HG03095 (cell line): ENCODE data around the gene MOG.
"Not testable (repeated sequence)": the region's sequence is repeated elsewhere in the genome, so short reads cannot be mapped to it uniquely, and the experiment has no call there.

Experiments
- ATAC-seq: cut with Tn5 transposase; IDR thresholded peaks from one replicate; pipeline ENCODE4 v1.9.1; 2021; ENCODE audit warnings: moderate library complexity; ENCODE audit not compliant: unreplicated experiment

MOG gene

GRCh38 chr6:29637247-29637646, 19.6 kb upstream of the MOG start:
- no peak for ATAC-seq

GRCh38 chr6:29641430-29642148, 15.3 kb upstream of the MOG start:
- no peak for ATAC-seq

DNA sequence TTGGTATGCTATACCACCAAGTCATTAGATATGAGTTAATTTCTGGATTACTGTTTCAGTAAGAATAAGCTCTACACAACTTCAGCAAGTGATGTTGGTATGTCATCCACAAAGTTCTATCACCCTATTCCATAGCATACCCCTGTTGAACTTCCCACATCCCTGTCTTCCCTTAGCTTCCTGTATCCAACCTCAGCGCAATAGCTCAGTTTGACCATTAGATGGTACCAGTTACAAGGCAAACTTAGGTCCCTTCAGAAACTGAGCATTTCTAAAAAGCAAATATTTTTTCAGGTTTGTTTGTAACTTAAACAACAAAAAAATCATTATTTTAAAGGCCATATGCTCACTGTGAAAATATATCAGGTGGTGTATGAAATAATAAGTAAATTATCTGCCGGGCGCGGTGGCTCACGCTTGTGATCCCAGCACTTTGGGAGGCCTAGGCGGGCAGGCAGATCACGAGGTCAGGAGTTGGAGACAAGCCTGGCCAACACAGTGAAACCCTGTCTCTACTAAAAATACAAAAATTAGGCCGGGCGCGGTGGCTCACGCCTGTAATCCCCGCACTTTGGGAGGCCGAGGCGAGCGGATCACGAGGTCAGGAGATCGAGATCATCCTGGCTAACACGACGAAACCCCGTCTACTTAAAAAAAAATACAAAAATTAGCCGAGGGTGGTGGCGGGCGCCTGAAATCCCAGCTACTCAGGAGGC, 8.8 kb upstream of the MOG start:
- ATAC-seq = no peak

GRCh38 chr6:29649701-29650673, 6.9 kb upstream of the MOG start:
- ATAC-seq = peak; percentile 93

DNA sequence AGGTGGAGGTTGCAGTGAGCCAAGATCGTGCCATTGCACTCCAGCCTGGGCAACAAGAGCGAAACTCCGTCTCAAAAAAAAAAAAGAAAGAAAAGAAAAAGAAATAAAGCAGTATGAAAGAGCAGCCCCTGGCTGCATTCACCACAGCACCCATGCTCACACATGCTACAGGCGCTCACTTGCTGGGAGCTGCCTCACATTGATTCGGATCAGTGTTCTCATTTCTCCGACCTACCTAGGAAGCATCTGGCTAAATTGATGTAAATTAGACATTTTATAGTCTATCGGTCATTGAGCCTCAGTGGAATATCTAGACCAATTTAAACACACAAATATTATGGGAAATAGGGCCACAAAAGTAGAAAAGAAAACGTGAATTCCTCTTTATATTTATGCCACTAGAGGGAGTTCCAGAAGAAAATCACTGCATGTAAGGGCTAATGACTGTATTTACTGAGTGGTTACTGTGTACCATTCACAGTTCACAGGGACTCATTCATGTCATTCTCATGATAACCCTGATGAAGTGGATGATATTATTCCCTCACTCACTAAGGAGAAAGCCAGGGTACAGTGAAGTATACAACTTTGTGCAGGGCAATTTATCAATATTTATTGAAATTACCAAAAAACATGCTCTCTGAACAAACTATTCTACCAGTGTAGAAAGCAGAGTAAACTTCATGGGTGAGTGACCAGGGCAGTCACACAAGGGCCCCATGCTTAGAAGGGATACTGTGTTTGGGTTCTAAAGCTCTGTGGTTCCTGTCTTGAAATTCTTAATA, 5.3 kb upstream of the MOG start:
- no peak for ATAC-seq

GRCh38 chr6:29652198-29652584, 4.7 kb upstream of the MOG start:
- no peak for ATAC-seq

DNA sequence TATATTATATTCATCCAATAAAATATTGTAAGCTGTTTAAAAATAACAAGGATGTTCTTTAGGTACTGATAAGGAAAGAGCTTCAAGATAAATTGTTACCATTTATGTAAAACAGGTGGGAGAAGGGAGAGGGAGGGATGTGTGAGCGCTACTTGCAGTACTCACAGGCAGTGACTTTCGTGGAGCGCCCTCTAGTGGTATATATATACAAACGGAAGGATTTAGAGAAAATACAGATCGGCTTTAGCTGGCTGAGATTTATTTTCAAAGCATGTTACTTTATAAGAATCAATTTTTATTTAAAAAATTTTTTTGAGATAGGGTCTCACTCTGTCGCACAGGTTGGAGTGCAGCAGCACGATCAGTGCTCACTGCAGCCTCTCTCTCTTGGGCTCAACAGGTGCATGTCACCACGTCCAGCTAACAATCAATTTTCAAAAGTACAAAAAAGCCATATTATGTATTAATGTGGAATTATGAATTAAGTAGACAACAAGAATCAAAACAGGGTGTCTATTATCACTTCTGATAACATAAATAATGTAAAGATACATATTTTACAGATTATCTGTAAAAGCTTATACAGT, 3.3 kb upstream of the MOG start:
- ATAC-seq = no peak

DNA sequence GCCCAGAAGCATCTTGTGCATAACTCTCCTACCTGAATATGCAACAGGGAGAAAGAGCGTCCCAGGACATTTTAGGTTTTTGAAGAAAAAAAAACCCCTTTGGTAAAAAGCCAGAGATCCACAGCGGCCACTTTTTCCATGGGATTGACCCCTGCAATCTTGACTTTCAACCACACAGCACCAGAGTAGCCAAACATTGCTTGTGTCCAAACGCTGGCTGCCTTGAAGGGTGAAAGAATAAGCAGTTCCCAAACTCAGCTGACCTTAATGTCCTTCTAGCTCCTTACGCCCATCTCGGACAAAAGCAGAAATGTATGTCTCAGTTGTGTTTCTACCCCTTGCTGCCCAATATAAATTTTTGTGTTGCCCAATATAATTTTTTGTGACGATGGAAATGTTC, 1.2 kb upstream of the MOG start:
- no peak for ATAC-seq

GRCh38 chr6:29656157-29656556, 735 bp upstream of the MOG start:
- no peak for ATAC-seq

DNA sequence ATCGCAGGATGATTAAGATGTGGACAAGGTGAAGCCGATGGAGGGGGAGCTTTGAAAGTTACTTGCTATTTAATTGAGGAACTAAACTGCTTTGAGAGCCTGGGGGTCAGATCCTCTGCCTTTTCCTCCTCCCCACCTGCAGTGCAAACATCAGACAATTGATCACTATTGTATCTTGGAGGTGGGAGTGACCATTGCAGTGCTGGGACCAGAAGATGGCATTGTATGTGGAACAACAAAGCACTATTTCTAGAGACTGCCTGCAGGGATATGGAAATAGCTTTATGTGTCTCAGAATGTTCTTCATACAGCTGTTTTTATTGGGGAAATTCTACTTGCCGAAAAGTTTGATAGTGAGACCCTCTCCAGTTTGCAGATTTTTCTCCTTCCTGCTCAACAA, 4.2 kb downstream of the MOG start:
- ATAC-seq = no peak

GRCh38 chr6:29661502-29662141, 4.7 kb downstream of the MOG start:
- not testable (repeated sequence) for ATAC-seq

DNA sequence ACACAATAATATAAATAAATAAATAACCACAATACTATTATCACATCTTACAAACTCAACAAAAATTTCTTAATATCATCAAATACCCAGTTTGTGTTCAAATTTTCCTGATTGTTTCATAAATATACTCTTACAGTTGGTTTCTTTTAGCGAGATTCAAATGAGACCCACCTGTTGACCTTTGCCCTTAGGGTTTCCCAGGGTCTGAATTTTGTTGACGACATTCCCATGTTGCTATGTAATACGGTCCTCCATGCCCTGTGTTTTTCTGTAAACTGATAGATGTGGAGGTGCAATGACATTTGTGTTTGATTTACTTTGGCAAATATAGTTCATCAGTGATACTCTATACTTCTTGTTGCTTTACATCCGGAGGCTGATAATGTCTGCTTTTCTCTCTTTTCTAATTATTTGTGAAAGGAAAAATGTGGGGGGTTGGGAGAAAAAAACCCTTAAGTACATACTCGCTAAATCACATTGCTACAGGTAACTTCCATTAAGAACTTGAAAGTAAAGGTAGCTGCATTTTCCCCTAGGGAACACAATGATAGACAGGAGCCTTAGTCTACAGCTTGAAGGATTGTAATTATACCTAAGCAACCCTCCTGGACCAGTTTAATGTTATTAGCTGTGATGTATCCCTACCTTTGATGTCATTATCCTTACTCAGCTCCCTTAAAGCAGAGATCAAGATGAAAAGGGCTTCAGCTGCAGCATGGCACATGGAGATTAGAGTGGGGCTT, 6.6 kb downstream of the MOG start:
- no peak for ATAC-seq

DNA sequence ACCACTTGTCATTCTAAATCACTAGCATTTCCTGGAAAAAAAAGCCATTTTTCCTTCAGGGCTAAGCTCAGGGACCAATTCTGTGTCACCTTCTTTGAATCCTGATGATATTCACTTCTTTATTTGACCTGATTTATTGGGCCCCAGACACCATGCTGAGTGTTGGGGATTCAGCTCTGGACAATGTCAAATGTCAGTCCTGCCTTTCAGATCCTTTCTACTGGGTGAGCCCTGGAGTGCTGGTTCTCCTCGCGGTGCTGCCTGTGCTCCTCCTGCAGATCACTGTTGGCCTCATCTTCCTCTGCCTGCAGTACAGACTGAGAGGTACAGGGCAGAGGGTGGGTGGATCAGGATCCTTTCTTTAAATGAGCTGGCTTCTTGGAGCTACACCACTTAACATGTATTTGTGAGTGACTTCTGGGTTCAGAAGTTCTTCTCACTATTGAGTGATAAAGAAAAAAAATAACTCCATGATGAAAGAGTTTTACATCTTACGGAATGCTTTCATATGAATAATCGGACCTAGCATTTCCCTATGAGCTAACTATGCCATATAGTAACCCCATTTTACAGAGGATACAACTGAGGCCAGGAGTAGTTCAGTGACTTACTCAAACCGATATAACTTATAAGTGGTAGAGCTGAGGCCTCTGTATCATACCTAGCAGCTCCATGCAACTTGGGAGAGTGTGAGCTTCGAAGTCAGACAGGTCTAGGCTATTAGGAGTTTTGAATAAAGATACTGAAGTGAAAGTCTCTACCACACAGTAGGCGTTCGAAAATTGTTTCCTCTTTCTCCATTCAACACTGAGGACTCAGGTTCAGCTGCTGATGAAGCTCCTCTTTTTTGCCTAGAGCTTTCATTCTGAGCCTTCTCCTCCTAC, 9.3 kb downstream of the MOG start:
- ATAC-seq = no peak

- no peak for ATAC-seq
These were observed 9.9 kb downstream of the MOG start for GRCh38 chr6:29666826-29667130.

- ATAC-seq = no peak
These were observed 10.3 kb downstream of the MOG start for GRCh38 chr6:29667158-29667557.

- ATAC-seq = no peak
These were observed 14.1 kb downstream of the MOG start for GRCh38 chr6:29671026-29671425.

DNA sequence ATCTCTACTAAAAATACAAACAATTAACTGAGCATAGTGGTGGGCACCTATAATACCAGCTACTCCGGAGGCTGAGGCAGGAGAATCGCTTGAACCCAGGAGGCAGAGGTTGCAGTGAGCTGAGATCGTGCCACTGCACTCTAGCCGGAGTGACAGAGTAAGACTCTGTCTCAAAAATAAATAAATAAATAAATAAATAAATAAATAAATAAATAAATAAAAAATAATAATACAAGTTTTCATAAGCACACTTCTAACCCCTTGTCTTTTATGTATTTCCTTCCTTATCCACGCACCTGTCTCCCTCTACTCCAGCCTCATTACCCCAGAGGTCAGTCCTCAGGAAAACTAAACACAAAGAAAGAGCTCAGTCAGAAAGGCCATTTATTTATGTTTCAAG, 15.2 kb downstream of the MOG start:
- ATAC-seq = not testable (repeated sequence)

DNA sequence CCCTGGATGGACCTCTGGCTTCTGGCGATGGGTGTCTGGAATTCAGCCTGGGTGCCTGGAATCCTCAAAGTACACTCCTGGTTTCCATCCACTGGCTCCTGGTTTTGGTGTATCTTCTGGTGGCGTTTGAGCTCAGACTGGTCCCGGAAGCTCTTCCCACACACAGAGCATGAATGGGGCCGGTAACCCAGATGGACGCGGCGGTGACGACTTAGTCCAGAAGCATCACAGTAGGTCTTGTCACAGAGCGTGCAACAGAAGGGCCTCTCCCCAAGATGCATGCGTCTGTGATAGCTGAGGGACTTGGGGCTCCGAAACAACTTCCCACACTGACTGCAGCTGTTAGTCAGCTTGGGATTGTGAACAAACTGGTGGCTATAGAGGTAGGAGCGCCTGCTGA, 16.3 kb downstream of the MOG start:
- no peak for ATAC-seq
